Stomach (tissue), 9 donors: Measurements from ENCODE around the gene TBC1D13. TPM values are rescaled to one million over a fixed set of nuclear protein-coding genes. Genes with fewer than 3 reads are reported as not detected.

Experiments
- DNase-seq, 2 donors: peaks; one replicate each; pipeline versions ENCODE4 v3.0.0 to v3.0.0-alpha.2; 2013 to 2019
- H3K27ac ChIP-seq, 5 donors: fragments of 200-600 bp in 4 of 5; sonication (generic) in 4 of 5; one replicate each; pipeline ENCODE4 v1.5.1; 2013 to 2019; ENCODE audit warnings: mild to moderate bottlenecking in 1 of 5, moderate library complexity in 1 of 5
- H3K27me3 ChIP-seq, 3 donors: fragments of 200-600 bp; sonication (generic); one replicate each; pipeline ENCODE4 v1.5.1; 2017 to 2019; ENCODE audit warnings: mixed run types in 1 of 3
- H3K36me3 ChIP-seq, 4 donors: fragments of 200-600 bp; sonication (generic); 1 replicate in 3 of 4; 2 replicates in 1 of 4; pipeline ENCODE4 v1.5.1; 2016 to 2019
- H3K4me1 ChIP-seq, 4 donors: fragments of 200-600 bp; sonication (generic); one replicate each; pipeline ENCODE4 v1.5.1; 2016 to 2019
- H3K4me3 ChIP-seq, 4 donors: fragments of 200-600 bp; sonication (generic) in 3 of 4; one replicate each; pipeline ENCODE4 v1.5.1; 2016 to 2019; ENCODE audit warnings: mild to moderate bottlenecking in 1 of 4
- H3K9me3 ChIP-seq, 4 donors: fragments of 200-600 bp; sonication (generic); one replicate each; pipeline ENCODE4 v1.5.1; 2016 to 2019
- CTCF ChIP-seq, 7 experiments: fragments of 450-650 bp in 4 of 7; fragments of 200-600 bp in 3 of 7; sonication (generic) in 3 of 7; IDR thresholded peaks; one replicate each; pipeline ENCODE4 v1.5.1; 2016 to 2019; ENCODE audit warnings: antibody characterized with exemption in 7 of 7, control low read depth in 2 of 7, mild to moderate bottlenecking in 1 of 7
- EP300 ChIP-seq: sonication (generic); formaldehyde crosslinking; IDR thresholded peaks from one replicate; pipeline ENCODE4 v1.6.1; 2017; ENCODE audit warnings: antibody characterized with exemption
- POLR2A ChIP-seq, 4 donors: fragments of 450-650 bp; IDR thresholded peaks; one replicate each; pipeline ENCODE4 v1.6.1; 2016; ENCODE audit warnings: antibody characterized with exemption in 4 of 4, control low read depth in 2 of 4, mild to moderate bottlenecking in 1 of 4, moderate library complexity in 1 of 4
- POLR2AphosphoS5 ChIP-seq, 3 donors: sonication (generic); formaldehyde crosslinking; IDR thresholded peaks; one replicate each; pipeline ENCODE4 v1.6.1; 2016; ENCODE audit warnings: antibody characterized with exemption in 3 of 3
- WGBS, 5 donors: extraction: QIAGEN DNeasy Blood & Tissue Kit in 3 of 5; methylation state at CpG; one replicate each; pipeline versions ENCODE4 v1.1.5 to v1.1.7; 2013 to 2018; 5-methylcytosine and 5-hydroxymethylcytosine counted together
- intact Hi-C: fragments of 100-400 bp; cut with DNase I; formaldehyde crosslinking; loops from one replicate; pipeline ENCODE4 v1.15.1; 2023; ENCODE audit warnings: low total_unique reads
- polyA plus RNA-seq, 3 donors: library from polyadenylated mRNA; stranded (reverse); fragments of 200-250 nt; gene quantifications; one replicate each; pipeline ENCODE4 v1.2.3, GENCODE V29; 2013
- total RNA-seq, 5 donors: library from RNA; depleted of rRNA; stranded (reverse); fragments of >200 nt; gene quantifications; one replicate each; pipeline versions ENCODE4 v1.1.0 to v1.2.3, GENCODE V29; 2014 to 2016
- donor health status: healthy with polysubstance abuse.
- donor health status: Bipolar disorder and iron deficiency.
- donor health status: healthy.

The TBC1D13 gene
- total and polyA plus RNA-seq, 8 donors: 5.8 to 50.6 (median 11.5) TPM

GRCh38 chr9:128762671-128763449 lies 24.2 kb upstream of the TBC1D13 start:
- no peaks in the 10 kb centered on the region for H3K27me3 ChIP-seq
- intact Hi-C loops: no loop called here
- H3K4me3 ChIP-seq: no peak overlapping the region
- peaks cover 0 to 27% (median 21%) of the 10 kb centered on the region in 4 donors for H3K36me3 ChIP-seq
- H3K9me3 ChIP-seq: no peaks in the 10 kb centered on the region
- H3K4me1 ChIP-seq: peaks cover 0 to 24% (median 8%) of the 10 kb centered on the region in 4 donors
- TF ChIP-seq POLR2AphosphoS5 (IDR thresholded peaks at IDR 0.05): no peak
- 74 to 83% (median 75%) methylated on average over 9 of the region's 9 CpGs for WGBS, 5 donors
- H3K27ac ChIP-seq: no peak overlapping the region
- DNase-seq: no peak

GRCh38 chr9:128764361-128764760 lies 22.7 kb upstream of the TBC1D13 start:
- DNase-seq: no peak
- intact Hi-C loops: no loop called here
- H3K27ac ChIP-seq: no peak overlapping the region
- H3K36me3 ChIP-seq: peaks cover 0 to 33% (median 23%) of the 10 kb centered on the region in 4 donors
- H3K4me1 ChIP-seq: peaks cover 0 to 32% (median 16%) of the 10 kb centered on the region in 4 donors
- TF ChIP-seq POLR2A (IDR thresholded peaks at IDR 0.05) (no peak), CTCF (IDR thresholded peaks at IDR 0.05) (no peak)
- no peak overlapping the region for H3K4me3 ChIP-seq
- WGBS, 5 donors: 80 to 96% (median 87%) methylated on average over 4 to 6 of the region's 6 CpGs
- no peaks in the 10 kb centered on the region for H3K27me3 ChIP-seq
- no peaks in the 10 kb centered on the region for H3K9me3 ChIP-seq

- no peak overlapping the region for H3K27ac ChIP-seq
- intact Hi-C loops: no loop called here
- no peaks in the 10 kb centered on the region for H3K27me3 ChIP-seq
- WGBS, 5 donors: 42 to 59% (median 50%) methylated on average over 3 of the region's 3 CpGs
- peaks cover 0 to 29% (median 23%) of the 10 kb centered on the region in 4 donors for H3K36me3 ChIP-seq
- H3K4me1 ChIP-seq: peaks cover 8 to 43% (median 28%) of the 10 kb centered on the region in 4 donors
- no peak for TF ChIP-seq CTCF (IDR thresholded peaks at IDR 0.05)
- TF ChIP-seq POLR2AphosphoS5 (IDR thresholded peaks at IDR 0.05): no peak
- no peak for TF ChIP-seq POLR2A (IDR thresholded peaks at IDR 0.05)
- TF ChIP-seq EP300: no peak
- H3K4me3 ChIP-seq: no peak overlapping the region
- no peak for DNase-seq
- H3K9me3 ChIP-seq: no peaks in the 10 kb centered on the region
Observed at GRCh38 chr9:128765499-128765898, 21.6 kb upstream of the TBC1D13 start.

GRCh38 chr9:128768606-128769005 lies 18.4 kb upstream of the TBC1D13 start:
- intact Hi-C loops: no loop called here
- Histone ChIP-seq H3K4me1 (peaks cover 13 to 42% (median 39%) of the 10 kb centered on the region in 4 donors), H3K27ac (no peak overlapping the region), H3K36me3 (peaks cover 0 to 29% (median 23%) of the 10 kb centered on the region in 4 donors), H3K27me3 (no peaks in the 10 kb centered on the region), H3K9me3 (no peaks in the 10 kb centered on the region), H3K4me3 (no peak overlapping the region)
- WGBS, 5 donors: 84 to 94% (median 87%) methylated on average over 6 of the region's 6 CpGs
- no peak for DNase-seq
- TF ChIP-seq POLR2A (IDR thresholded peaks at IDR 0.05) (no peak), EP300 (no peak)

- intact Hi-C loops: no loop called here
- no peak for DNase-seq
- TF ChIP-seq EP300 (no peak), POLR2AphosphoS5 (IDR thresholded peaks at IDR 0.05) (no peak), POLR2A (IDR thresholded peaks at IDR 0.05) (no peak), CTCF (IDR thresholded peaks at IDR 0.05) (no peak)
- Histone ChIP-seq H3K4me1 (peaks cover 13 to 42% (median 38%) of the 10 kb centered on the region in 4 donors), H3K4me3 (peak overlapping the region; percentile 69 to 97 (median 96)), H3K36me3 (peaks cover 0 to 20% (median 12%) of the 10 kb centered on the region in 4 donors), H3K9me3 (peaks cover 0 to under 1% (median 0%) of the 10 kb centered on the region in 4 donors), H3K27me3 (no peaks in the 10 kb centered on the region), H3K27ac (peak overlapping the region; percentile 91 to 94 (median 94))
- 59 to 69% (median 62%) methylated on average over 11 of the region's 11 CpGs for WGBS, 5 donors
Observed at GRCh38 chr9:128770286-128771030, 16.6 kb upstream of the TBC1D13 start.
